Osteocyte (in vitro differentiated cells): ENCODE data around the gene SYNE1. TPM values are rescaled to one million over a fixed set of nuclear protein-coding genes. Genes with fewer than 3 reads are reported as not detected.

ENCODE experiments used
- DNase-seq: peaks from one replicate; pipeline ENCODE4 v3.0.0; 2021; ENCODE audit warnings: mixed read lengths; ENCODE audit not compliant: unreplicated experiment; ENCODE audit errors: extremely low spot score
- H3K27ac Mint-ChIP-seq: one replicate; pipeline ENCODE4 v1.8.0; 2021; ENCODE audit warnings: mild to moderate bottlenecking, mixed read lengths; ENCODE audit not compliant: unreplicated experiment
- H3K27me3 Mint-ChIP-seq: one replicate; pipeline ENCODE4 v1.8.0; 2021; ENCODE audit warnings: mixed read lengths; ENCODE audit not compliant: unreplicated experiment
- H3K36me3 Mint-ChIP-seq: one replicate; pipeline ENCODE4 v1.8.0; 2021; ENCODE audit warnings: mixed read lengths; ENCODE audit not compliant: unreplicated experiment
- H3K4me1 Mint-ChIP-seq: one replicate; pipeline ENCODE4 v1.8.0; 2021; ENCODE audit warnings: mixed read lengths; ENCODE audit not compliant: unreplicated experiment
- H3K4me3 Mint-ChIP-seq: one replicate; pipeline ENCODE4 v1.8.0; 2021; ENCODE audit warnings: mild to moderate bottlenecking, moderate library complexity, mixed read lengths; ENCODE audit not compliant: unreplicated experiment
- H3K9me3 Mint-ChIP-seq: one replicate; pipeline ENCODE4 v1.8.0; 2021; ENCODE audit warnings: mixed read lengths; ENCODE audit not compliant: unreplicated experiment
- total RNA-seq: library from RNA; stranded (reverse); gene quantifications from 2 replicates; pipeline ENCODE4 v1.2.1, GENCODE V29; 2021
- TF ChIP-seq, protein P1 (sequence below): fragments of 200-600 bp; sonication (generic); IDR thresholded peaks from 2 replicates; pipeline ENCODE4 v1.5.0; 2021; ENCODE audit warnings: antibody characterized with exemption, mild to moderate bottlenecking, moderate library complexity

SYNE1 gene
- total RNA-seq, 1 donor from 2014 or later = 130 TPM

GRCh38 chr6:152226119-152226518 lies 411.0 kb downstream of the SYNE1 start:
- H3K4me3 Mint-ChIP-seq = no peak overlapping the region
- peaks cover 4% of the 10 kb centered on the region for H3K9me3 Mint-ChIP-seq
- no peak overlapping the region for H3K27ac Mint-ChIP-seq
- no peaks in the 10 kb centered on the region for H3K4me1 Mint-ChIP-seq
- no peaks in the 10 kb centered on the region for H3K27me3 Mint-ChIP-seq
- DNase-seq = no peak
- peaks cover 50% of the 10 kb centered on the region for H3K36me3 Mint-ChIP-seq
- TF ChIP-seq, protein P1, sequence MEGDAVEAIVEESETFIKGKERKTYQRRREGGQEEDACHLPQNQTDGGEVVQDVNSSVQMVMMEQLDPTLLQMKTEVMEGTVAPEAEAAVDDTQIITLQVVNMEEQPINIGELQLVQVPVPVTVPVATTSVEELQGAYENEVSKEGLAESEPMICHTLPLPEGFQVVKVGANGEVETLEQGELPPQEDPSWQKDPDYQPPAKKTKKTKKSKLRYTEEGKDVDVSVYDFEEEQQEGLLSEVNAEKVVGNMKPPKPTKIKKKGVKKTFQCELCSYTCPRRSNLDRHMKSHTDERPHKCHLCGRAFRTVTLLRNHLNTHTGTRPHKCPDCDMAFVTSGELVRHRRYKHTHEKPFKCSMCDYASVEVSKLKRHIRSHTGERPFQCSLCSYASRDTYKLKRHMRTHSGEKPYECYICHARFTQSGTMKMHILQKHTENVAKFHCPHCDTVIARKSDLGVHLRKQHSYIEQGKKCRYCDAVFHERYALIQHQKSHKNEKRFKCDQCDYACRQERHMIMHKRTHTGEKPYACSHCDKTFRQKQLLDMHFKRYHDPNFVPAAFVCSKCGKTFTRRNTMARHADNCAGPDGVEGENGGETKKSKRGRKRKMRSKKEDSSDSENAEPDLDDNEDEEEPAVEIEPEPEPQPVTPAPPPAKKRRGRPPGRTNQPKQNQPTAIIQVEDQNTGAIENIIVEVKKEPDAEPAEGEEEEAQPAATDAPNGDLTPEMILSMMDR = no peak

DNA sequence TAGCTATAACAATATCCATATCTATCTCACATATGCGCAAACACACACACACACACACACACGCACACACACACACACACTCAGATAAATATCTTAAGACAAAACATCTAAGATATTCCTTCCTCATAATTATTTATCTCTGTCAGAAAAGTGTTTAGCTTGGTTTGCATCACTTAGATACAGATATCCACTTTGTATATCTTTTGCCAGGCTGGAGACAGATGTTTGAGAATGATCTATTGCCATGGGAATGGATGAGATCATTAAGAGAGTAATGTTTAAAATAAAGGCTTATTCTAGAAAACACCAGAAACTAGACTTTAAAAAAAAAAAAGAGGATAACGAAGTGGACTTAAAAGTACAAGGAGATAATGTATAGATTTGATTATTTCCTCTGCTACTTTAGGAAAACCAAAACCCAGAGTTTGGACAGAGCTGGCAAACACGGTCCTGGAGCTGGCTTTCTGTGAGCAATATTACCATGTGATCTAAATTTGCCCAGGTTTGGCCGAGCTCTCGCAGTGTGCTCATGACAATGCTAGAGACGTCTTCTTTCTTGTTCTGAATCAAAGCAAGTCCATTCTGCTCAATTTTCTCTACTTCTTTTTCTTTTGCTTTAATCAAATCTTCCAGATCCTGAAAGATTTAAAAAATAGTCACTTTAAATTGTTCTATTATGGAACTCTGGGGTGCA lies 411.8 kb downstream of the SYNE1 start:
- no peak overlapping the region for H3K4me3 Mint-ChIP-seq
- H3K36me3 Mint-ChIP-seq = peaks cover 49% of the 10 kb centered on the region
- H3K4me1 Mint-ChIP-seq = no peaks in the 10 kb centered on the region
- H3K9me3 Mint-ChIP-seq = peaks cover 4% of the 10 kb centered on the region
- TF ChIP-seq, protein P1 = no peak
- no peak for DNase-seq
- no peak overlapping the region for H3K27ac Mint-ChIP-seq
- H3K27me3 Mint-ChIP-seq = no peaks in the 10 kb centered on the region

- no peaks in the 10 kb centered on the region for H3K4me1 Mint-ChIP-seq
- no peaks in the 10 kb centered on the region for H3K27me3 Mint-ChIP-seq
These were observed 413.5 kb downstream of the SYNE1 start for GRCh38 chr6:152223636-152224035.

DNA sequence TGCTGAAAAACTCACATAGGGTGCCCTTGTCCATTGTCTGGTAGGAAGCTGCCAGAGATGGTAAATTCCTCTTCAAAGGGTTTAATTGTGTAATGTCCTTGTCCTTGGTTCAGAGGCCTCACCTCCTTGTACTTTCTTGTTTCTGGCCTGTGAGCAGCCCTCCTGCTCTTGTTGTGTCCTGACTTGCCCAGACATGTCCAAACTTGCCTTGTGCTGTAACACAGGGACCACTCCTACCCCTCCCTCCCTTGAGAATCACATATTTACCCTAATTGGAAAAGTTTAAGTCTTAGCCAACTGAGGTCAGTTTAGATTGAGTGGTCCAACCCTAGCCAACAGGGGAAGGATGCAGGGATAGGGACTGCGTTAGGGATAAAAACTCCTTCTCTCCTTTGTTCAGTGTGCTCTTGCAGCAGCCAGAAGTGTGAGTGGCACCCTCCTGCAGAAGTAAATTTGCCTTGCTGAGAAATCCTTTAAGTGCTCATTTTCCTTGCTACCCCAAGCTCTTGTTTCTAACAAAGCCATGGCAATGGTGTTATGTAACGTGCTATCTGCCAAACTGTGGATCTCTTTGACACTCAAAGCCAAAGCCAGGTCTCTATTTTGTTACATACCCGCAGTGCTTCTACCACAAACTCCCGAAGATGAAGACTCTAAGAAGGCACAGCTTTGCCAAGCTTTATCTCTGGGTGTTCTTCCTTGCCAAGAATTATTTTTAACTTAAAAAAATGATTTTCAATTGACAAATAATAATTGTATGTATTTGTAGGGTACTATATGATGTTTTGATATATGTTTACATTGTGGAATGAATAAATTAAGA lies 415.1 kb downstream of the SYNE1 start:
- Mint-ChIP-seq H3K27ac (no peak overlapping the region), H3K36me3 (peaks cover 64% of the 10 kb centered on the region), H3K4me3 (no peak overlapping the region), H3K4me1 (no peaks in the 10 kb centered on the region), H3K9me3 (peaks cover 4% of the 10 kb centered on the region), H3K27me3 (no peaks in the 10 kb centered on the region)
- DNase-seq = no peak
- TF ChIP-seq, protein P1 = no peak

More at GRCh38 chr6:152223636-152224035, 413.5 kb downstream of the SYNE1 start:
- TF ChIP-seq, protein P1 = no peak
- no peak for DNase-seq
- Mint-ChIP-seq H3K27ac (no peak overlapping the region), H3K9me3 (peaks cover 4% of the 10 kb centered on the region), H3K4me3 (no peak overlapping the region), H3K36me3 (peaks cover 58% of the 10 kb centered on the region)

DNA sequence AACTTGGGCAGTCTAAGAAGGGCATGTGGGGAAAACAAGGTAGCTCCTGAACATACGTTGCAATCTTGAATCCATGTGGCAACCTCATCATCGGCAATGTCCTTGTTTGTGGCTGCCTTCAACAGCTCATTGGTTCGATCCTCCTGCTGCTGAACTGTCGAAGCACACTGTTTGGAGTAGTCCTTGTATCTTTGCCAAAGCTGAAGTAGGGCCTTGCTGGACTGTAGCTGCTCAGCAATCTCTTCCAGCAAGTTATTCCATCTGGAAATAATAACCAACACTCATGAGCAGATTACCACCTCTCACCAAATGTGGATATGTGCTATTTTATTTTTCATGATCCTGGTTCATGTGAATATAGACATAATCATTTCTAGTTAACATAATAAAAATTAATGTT lies 416.4 kb downstream of the SYNE1 start:
- Mint-ChIP-seq H3K36me3 (peaks cover 66% of the 10 kb centered on the region), H3K4me1 (no peaks in the 10 kb centered on the region), H3K27me3 (no peaks in the 10 kb centered on the region), H3K27ac (no peak overlapping the region), H3K4me3 (no peak overlapping the region), H3K9me3 (peaks cover 4% of the 10 kb centered on the region)
- no peak for DNase-seq
- TF ChIP-seq, protein P1 = no peak
